Stimulated activated CD4-positive, alpha-beta T cell treated with anti-CD3 and anti-CD28 coated beads, TNF-alpha, amount 100 ng/mL, for 48 hours (primary cell): ENCODE data around the gene ALX3.

ENCODE experiments used
- DNase-seq, 3 donors: peaks; one replicate each; pipeline ENCODE4 v3.0.0-alpha.2; 2020; ENCODE audit warnings: low read depth in 3 of 3

ALX3 gene

GRCh38 chr1:110065841-110066240 lies 4.6 kb downstream of the ALX3 start:
- no peak for DNase-seq

DNA sequence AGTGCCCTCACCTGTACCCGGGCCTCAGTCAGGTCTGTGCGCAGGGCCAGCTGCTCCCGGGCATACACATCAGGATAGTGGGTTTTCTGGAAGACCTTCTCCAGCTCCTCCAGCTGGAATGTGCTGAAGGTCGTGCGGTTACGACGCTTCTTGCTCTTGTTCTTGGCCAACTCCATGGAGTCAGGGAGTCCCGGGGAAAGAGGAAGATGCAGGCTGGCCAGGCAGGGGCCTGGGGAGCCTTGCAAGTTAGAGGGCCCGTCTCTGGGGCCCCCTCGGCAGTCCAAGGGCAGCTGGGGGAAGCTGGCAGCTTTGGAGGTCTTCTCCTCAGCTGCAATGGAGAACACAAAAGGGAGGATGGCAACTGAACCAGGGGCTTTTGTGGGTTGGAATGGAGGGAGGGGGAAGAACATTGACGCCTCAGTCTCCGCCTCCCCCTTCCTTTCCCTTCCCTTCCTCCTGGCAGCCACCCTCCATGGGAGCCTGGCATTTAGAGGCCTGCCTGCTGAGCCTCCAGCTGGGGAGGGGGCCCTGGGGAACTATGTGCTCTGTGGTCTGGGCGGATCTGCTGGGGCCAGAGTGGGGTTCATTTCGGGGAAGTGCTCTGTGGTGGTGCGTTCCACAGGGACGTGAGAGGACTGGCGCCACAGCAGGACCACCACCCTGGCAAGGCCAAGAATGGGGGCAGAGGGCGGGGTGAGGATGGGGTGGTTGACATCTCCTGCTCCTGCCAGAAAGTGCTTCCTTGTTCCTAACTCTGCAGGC lies 5.7 kb downstream of the ALX3 start:
- no peak for DNase-seq

DNA sequence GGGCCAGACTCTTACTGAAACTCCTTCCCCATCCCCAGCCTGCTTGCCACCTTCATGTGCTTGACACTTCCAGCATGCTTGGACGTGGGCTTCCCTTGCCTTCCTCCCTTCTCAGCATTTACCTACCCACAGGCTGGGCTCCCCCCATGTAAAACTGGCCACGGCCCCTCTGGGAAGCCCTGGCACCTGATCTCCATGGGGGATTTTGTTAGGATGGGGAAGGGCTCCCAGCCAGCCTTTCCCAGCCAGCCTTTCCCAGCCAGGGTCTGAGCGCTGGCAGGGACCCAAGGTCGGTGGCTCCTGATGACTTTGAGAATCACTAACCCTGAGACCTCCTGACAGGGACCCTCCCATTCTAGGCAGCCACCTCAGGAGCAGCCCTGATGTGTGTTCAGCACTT lies 6.7 kb downstream of the ALX3 start:
- DNase-seq: no peak

GRCh38 chr1:110062612-110063011 lies 7.9 kb downstream of the ALX3 start:
- DNase-seq: no peak

DNA sequence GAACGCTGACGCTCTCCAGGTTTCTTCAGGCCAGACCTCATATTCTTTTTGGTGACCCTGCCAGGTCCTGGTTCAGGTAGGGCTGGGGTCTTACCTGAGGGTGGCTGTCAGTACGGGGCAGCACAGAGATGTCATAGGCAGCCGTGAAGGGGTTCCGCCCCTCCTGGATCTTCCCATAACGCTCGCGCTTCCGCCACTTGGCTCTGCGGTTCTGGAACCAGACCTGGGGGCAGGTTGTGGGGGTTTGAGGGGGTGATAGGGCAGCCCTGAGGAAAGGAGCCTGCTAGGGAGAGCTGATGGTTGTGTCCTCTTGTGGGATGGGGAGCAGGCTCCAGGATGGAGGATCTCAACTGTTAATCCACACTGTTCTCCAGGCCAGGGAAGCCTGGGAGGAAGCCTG lies 9.1 kb downstream of the ALX3 start:
- DNase-seq: no peak

GRCh38 chr1:110060662-110061060 lies 9.8 kb downstream of the ALX3 start:
- no peak for DNase-seq

DNA sequence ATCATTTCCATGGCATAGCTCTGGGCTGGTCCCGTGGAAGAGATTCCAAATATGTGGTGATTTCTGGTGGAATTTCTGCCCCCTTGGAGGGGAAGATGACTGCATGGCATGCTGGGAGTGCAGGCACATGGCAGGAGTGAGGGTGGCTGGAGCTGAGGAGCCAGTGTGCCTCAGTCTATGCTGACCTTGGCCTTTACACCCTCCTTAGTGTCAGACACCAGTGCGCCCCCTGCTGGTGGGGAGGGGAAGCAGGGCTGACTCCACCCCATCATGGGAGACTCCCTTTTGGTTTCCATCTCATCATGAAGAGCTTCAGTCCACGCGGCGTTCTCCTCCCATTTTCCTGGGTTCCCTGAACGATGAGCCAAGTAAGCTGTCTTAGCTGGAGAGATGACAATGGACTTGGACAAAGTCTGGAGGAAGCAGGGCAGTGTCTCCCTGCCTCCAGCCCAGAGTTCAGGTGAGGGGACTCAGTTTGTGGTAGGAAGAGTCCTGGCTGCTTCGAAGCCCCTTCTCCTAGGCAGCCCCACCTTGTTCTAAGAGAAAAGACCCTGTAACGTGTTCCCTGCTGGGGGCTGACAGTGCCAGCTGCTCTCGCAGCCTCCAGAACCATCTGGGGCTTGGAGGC lies 10.3 kb downstream of the ALX3 start:
- DNase-seq: peak; percentile 62 to 72 (median 71)

GRCh38 chr1:110059133-110059863 lies 11.2 kb downstream of the ALX3 start:
- DNase-seq: no peak

GRCh38 chr1:110058591-110058990 lies 11.9 kb downstream of the ALX3 start:
- DNase-seq: no peak

DNA sequence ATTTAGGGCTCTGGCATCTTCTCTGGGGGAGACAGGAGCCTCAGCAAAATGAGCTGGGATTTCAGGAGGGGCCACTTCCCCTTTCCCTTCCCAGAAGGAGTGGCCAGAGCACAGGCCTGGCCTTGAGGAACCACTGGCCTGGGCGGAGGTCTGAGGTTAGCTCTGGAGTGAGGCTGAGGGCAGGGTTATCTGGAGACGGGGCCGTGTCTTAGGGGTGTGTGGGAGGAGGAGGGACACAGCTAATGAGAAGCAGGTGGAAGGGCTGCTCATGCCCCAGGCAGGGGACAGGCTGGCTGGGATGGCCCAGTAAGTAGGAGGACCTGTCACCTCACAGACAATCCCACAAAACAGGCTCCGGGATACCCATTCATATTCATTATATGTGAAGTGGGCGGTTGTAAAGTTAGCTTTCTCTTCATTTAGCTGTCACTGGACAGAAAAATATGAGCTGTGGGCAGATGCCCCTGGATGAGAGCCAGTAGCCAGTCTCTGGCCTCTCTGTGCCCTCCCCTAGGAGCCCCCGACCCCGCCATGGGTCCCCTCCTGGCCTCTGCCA lies 12.4 kb downstream of the ALX3 start:
- DNase-seq: no peak

- no peak for DNase-seq
Measured at GRCh38 chr1:110056776-110057175, 13.7 kb downstream of the ALX3 start.

- no peak for DNase-seq
Measured at GRCh38 chr1:110056285-110056683, 14.2 kb downstream of the ALX3 start.

GRCh38 chr1:110055493-110056284 lies 14.8 kb downstream of the ALX3 start:
- no peak for DNase-seq

DNA sequence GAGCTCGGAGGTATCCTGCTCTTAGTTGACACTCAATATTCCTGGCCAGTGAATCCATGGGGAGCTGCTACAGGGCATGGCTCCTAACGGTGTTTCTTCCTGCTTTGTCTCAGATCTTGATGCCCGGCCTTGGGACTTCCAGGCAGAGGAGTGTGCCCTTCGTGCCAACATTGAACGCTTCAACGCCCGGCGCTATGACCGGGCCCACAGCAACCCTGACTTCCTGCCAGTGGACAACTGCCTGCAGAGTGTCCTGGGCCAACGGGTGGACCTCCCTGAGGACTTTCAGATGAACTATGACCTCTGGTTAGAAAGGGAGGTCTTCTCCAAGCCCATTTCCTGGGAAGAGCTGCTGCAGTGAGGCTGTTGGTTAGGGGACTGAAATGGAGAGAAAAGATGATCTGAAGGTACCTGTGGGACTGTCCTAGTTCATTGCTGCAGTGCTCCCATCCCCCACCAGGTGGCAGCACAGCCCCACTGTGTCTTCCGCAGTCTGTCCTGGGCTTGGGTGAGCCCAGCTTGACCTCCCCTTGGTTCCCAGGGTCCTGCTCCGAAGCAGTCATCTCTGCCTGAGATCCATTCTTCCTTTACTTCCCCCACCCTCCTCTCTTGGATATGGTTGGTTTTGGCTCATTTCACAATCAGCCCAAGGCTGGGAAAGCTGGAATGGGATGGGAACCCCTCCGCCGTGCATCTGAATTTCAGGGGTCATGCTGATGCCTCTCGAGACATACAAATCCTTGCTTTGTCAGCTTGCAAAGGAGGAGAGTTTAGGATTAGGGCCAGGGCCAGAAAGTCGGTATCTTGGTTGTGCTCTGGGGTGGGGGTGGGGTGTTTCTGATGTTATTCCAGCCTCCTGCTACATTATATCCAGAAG lies 16.7 kb downstream of the ALX3 start:
- DNase-seq: peak; percentile 34 to 60 (median 43)

DNA sequence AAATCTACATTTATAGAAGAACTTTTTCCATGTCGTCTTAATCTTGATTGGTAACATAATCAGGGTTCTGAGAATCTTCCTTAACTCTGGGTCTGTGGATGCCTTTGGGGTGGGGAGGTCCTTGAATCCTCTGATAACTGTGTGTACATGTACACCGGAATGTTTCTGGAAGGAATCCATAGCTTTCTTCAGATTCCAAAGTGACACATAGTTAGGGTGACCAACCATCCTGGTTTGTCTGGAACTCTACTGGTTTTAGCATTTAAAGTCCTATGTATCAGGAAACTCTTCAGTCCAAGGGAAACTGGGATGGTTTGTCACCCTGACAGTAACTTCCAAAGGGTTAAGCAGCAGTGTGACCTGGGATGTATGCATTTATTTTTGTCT lies 19.2 kb downstream of the ALX3 start:
- DNase-seq: no peak

GRCh38 chr1:110050602-110051261 lies 19.7 kb downstream of the ALX3 start:
- no peak for DNase-seq

DNA sequence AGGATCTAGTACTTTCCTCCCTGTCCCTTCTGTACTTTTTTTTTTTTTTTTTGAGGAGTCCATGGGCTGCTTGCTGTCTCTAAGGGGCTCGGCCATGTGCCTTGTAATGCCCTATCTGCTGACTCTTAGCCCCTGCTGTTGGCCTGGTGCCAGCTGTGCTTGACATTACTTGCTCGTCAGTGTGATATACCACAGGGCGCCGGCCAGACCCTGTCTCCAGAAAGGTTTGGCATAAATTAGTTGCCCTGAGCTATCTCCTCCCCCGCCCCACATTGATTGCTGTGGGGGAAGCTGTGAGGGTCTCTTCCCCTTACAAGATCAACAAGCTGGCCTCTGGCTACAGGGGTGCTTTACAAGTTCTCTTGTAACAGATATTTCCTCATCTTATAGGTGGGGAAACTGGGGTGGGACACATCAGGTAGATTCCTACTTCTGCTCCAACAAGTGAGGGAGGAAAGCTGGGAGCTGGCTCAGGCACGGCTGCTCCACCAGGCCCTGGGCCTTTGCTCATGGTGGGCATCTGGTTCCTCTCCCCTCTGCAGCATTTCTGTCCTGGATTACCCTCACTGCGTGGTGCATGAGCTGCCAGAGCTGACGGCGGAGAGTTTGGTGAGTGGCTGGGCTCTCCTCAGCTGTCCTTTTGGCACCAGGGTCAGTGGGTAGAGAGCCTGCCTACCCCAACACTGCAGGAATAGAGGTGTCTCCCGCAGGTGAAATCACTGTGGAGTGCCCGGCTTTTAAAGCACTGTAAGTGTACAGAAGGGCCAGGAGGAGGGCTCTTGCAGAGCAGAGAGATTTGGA lies 20.5 kb downstream of the ALX3 start:
- DNase-seq: no peak

- DNase-seq: no peak
Measured at GRCh38 chr1:110048923-110049601, 21.4 kb downstream of the ALX3 start.

- no peak for DNase-seq
Measured at GRCh38 chr1:110048240-110048639, 22.2 kb downstream of the ALX3 start.
